IPS-18a (cell line): Measurements from ENCODE around the gene CBL.

ENCODE experiments used
- H3K27ac ChIP-seq: one replicate; pipeline ENCODE4 v1.5.1; 2013; ENCODE audit warnings: low read length
- H3K27me3 ChIP-seq: one replicate; pipeline ENCODE4 v1.6.1; 2013; ENCODE audit warnings: mild to moderate bottlenecking, low read length; ENCODE audit not compliant: control insufficient read depth, insufficient read depth
- H3K36me3 ChIP-seq: one replicate; pipeline ENCODE4 v1.6.1; 2013; ENCODE audit warnings: low read depth, low read length; ENCODE audit not compliant: control insufficient read depth
- H3K4me1 ChIP-seq: one replicate; pipeline ENCODE4 v1.6.1; 2013; ENCODE audit warnings: low read depth, low read length; ENCODE audit not compliant: control insufficient read depth
- H3K4me3 ChIP-seq: one replicate; pipeline ENCODE4 v1.5.1; 2013; ENCODE audit warnings: low read length
- H3K9ac ChIP-seq: one replicate; pipeline ENCODE4 v1.6.1; 2013; ENCODE audit warnings: mild to moderate bottlenecking, low read length, moderate library complexity
- H3K9me3 ChIP-seq: one replicate; pipeline ENCODE4 v1.6.1; 2013; ENCODE audit warnings: low read depth, low read length; ENCODE audit not compliant: control insufficient read depth

CBL gene

DNA sequence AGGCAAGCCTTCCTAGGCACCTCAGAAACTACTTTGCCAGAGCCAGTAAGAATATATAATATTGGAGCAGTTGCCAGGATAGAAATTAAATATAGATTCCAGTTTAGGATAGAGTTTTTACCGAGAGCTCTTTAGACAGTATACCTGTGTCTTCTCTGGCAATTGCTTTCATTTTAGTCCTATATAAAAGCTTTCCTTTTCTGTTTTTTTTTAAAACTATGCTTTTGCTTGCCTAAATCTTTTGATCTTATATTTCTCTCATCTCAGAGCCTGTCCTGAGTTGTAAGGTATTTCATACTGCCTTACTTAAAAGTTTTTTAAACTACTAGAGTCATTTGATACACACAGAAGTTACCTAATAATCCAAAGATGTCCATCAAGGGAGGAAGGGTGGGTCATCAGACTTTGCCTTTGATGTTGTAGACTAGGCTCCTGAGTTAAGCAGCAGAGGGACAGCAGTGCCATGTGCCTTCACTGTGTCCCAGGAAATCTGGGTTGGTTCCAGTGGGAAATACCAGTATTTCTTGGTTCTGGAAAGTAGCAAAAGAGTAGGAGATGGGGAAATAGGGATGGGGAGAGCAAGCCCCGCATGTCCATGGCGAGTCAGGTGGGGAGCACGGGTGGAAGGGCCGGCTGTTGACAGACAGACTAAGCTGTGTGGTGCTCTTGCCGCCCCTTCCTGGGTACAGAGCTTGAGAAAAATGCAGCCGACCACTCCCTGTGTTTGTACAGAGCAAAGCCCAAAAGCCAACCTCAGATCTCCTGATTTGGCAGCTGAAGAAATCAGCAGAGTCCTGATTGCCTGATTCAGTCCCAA lies 99.6 kb downstream of the CBL start:
- Histone ChIP-seq H3K27me3 (no peaks in the 10 kb centered on the region), H3K4me1 (peaks cover 3% of the 10 kb centered on the region), H3K9ac (no peak overlapping the region), H3K36me3 (peaks cover 50% of the 10 kb centered on the region), H3K9me3 (no peaks in the 10 kb centered on the region), H3K4me3 (no peak overlapping the region), H3K27ac (no peak overlapping the region)

DNA sequence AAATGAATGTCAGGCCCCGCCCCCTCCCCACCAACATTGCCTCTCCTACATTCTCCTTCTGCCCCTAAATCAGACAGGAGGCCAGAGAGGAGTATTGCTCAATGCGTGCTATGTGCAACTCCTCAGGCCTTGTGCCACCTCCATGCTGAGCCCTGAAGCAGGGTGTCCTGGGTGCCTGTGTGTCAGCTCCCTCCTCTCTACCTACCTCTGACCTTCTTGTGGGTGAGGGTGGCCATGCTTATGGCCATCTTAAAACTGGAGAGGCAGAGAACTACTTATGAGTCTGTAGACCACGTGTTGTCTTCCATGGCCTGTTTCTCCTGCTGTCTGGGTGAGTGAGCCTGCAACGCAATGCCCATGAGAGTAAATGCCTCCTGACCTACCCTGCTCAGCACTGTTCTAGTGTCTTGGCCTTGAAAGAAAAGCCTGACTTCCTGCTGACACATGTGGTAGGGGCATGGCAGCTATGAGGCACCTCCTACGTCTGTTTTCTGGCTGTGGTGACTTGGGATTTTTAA lies 100.3 kb downstream of the CBL start:
- H3K4me3 ChIP-seq, result no peak overlapping the region
- no peaks in the 10 kb centered on the region for H3K9me3 ChIP-seq
- H3K36me3 ChIP-seq, result peaks cover 44% of the 10 kb centered on the region
- no peaks in the 10 kb centered on the region for H3K27me3 ChIP-seq
- peaks cover 3% of the 10 kb centered on the region for H3K4me1 ChIP-seq
- no peak overlapping the region for H3K9ac ChIP-seq
- H3K27ac ChIP-seq, result no peak overlapping the region

DNA sequence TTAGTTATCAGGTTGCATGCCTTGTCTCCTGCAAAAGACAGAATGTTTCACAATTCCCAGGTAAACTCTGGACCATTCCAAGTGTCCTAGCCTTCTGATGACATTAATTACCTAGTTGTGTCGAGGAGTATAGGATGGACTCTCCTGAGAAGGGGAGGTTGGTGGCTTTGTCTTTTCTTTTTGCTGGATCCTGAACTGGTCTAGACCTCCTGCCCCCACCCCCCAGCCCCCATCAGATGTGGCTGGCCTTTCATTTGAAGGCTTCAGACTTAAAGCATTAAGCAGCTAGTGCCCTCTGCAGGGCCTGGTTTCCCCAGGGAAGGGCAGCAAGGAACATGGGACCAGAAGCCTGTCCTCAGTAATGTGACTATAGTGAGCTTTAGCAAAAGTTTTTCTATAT lies 101.1 kb downstream of the CBL start:
- no peaks in the 10 kb centered on the region for H3K27me3 ChIP-seq
- no peaks in the 10 kb centered on the region for H3K9me3 ChIP-seq
- no peak overlapping the region for H3K27ac ChIP-seq
- no peak overlapping the region for H3K4me3 ChIP-seq
- peaks cover 36% of the 10 kb centered on the region for H3K36me3 ChIP-seq
- H3K9ac ChIP-seq, result no peak overlapping the region
- H3K4me1 ChIP-seq, result peaks cover 3% of the 10 kb centered on the region

DNA sequence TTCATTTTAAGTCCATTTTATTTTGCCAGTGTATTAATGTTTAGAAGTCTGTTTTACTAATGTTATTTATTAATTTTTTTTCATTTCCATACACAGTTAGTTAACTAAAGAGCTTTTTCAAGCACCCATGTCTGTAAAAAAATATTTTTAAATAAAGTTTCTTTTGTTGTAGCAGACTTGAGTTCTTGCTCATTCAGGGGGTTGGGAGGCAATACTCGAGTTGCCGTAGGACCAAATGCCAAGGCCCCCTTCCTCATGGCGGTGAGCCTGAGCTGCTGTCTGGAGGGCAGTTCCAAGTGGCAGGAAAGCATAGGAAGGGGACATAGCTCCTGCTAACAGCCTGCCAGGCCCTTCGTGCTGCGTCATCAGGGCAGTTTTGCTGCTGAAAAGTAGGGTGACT lies 101.8 kb downstream of the CBL start:
- Histone ChIP-seq H3K27me3 (no peaks in the 10 kb centered on the region), H3K9me3 (no peaks in the 10 kb centered on the region), H3K36me3 (peaks cover 36% of the 10 kb centered on the region)

DNA sequence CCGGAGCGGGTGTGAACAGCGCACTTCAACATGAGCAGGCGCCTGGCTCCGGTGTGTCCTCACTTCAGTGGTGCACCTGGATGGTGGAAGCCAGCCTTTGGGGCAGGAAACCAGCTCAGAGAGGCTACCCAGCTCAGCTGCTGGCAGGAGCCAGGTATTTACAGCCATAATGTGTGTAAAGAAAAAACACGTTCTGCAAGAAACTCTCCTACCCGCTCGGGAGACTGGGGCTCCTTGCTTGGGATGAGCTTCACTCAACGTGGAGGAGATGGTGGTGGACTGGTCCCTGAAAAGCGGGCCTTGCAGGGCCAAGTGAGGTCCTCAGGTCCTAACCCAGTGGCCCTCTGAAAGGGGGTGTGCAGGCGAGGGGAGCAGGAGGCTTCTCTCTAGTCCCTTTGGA lies 103.3 kb downstream of the CBL start:
- Histone ChIP-seq H3K4me1 (peaks cover 3% of the 10 kb centered on the region), H3K9me3 (no peaks in the 10 kb centered on the region), H3K9ac (no peak overlapping the region), H3K36me3 (peaks cover 23% of the 10 kb centered on the region), H3K27me3 (peaks cover 5% of the 10 kb centered on the region), H3K27ac (no peak overlapping the region), H3K4me3 (no peak overlapping the region)

More for the DNA sequence above, 101.8 kb downstream of the CBL start:
- Histone ChIP-seq H3K9ac (no peak overlapping the region), H3K4me3 (no peak overlapping the region), H3K4me1 (peaks cover 3% of the 10 kb centered on the region), H3K27ac (no peak overlapping the region)

DNA sequence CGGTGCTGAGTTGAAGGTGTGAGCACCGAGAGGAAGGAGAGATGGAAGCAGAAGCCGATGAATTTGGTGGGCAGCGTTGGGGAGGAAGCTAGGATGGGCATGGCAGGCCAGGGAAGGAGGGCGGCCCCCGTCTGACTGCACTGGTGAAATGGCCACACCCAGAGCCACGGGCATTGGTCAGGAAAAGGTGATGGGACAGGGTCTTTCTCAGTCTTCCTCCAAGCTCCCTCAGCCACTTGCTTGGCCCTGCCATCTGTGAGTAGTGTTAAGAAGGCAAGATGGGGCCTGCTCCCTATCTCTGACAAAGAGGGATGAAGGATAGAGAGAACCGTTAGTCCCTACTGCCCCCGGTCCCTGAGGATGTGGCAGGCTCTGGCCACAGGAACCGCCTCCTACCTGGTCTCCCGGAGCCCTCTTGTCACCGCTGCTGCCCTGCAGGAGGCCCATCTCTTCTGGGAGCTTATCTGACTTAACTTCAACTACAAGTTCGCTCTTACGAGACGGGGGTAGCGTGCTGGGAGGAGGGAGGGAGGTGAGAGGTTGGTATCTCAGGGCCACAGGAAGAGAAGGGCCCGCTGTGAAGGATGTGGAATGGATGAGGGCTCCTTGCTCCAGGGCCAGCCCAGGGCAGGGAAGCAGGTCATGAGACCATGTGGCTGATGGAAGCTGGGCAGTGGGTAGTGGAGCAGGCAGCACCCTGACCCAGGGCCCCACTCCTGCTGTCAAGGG lies 104.0 kb downstream of the CBL start:
- H3K27ac ChIP-seq, result no peak overlapping the region
- H3K36me3 ChIP-seq, result peaks cover 20% of the 10 kb centered on the region
- H3K9ac ChIP-seq, result no peak overlapping the region
- peaks cover 12% of the 10 kb centered on the region for H3K27me3 ChIP-seq
- peaks cover 3% of the 10 kb centered on the region for H3K4me1 ChIP-seq
- H3K9me3 ChIP-seq, result no peaks in the 10 kb centered on the region
- H3K4me3 ChIP-seq, result no peak overlapping the region

DNA sequence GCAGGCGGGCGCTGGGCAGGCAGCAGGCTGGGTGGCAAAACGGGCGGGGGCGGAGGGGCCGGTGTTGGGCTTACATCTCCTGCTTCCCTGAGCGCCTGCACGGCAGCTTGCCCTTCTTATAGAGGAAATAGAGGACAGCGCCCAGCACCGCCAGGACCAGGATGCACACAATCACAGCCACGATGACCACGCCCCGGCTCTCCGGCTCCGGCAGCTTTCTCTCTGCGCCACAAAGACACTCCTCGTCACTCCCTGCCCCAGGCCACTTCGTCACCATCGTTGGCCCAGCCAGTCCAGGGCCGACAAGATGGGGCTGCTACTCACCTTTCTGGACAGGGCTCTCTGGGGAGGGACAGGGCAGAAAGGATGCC lies 104.5 kb downstream of the CBL start:
- no peak overlapping the region for H3K27ac ChIP-seq
- H3K4me3 ChIP-seq, result no peak overlapping the region
- peaks cover 18% of the 10 kb centered on the region for H3K27me3 ChIP-seq
- H3K9me3 ChIP-seq, result no peaks in the 10 kb centered on the region
- H3K4me1 ChIP-seq, result peaks cover 7% of the 10 kb centered on the region
- H3K36me3 ChIP-seq, result peaks cover 15% of the 10 kb centered on the region
- H3K9ac ChIP-seq, result no peak overlapping the region

DNA sequence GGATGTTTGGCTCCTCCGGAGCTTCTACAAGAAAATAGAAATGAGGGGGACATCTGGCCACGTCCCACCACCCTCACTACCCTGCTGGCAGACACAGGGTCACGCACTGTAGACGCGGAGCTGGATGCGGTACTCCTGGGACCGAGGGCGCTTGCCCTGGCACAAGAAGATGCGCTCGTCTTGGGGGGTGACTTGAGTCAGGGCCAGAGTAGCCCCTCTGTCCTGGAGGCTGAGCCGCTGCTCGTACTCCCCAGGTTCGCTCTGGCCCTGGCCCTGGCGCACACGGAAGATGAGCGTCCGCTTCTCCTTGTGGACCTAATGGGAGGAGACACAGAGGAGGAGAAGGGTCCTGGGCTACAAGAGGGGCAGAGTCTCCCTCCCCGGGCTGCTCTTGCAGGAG lies 108.6 kb downstream of the CBL start:
- Histone ChIP-seq H3K9ac (no peak overlapping the region), H3K27me3 (peaks cover 55% of the 10 kb centered on the region), H3K27ac (no peak overlapping the region), H3K4me3 (peak overlapping the region; percentile 65), H3K4me1 (peaks cover 33% of the 10 kb centered on the region), H3K36me3 (no peaks in the 10 kb centered on the region), H3K9me3 (no peaks in the 10 kb centered on the region)

DNA sequence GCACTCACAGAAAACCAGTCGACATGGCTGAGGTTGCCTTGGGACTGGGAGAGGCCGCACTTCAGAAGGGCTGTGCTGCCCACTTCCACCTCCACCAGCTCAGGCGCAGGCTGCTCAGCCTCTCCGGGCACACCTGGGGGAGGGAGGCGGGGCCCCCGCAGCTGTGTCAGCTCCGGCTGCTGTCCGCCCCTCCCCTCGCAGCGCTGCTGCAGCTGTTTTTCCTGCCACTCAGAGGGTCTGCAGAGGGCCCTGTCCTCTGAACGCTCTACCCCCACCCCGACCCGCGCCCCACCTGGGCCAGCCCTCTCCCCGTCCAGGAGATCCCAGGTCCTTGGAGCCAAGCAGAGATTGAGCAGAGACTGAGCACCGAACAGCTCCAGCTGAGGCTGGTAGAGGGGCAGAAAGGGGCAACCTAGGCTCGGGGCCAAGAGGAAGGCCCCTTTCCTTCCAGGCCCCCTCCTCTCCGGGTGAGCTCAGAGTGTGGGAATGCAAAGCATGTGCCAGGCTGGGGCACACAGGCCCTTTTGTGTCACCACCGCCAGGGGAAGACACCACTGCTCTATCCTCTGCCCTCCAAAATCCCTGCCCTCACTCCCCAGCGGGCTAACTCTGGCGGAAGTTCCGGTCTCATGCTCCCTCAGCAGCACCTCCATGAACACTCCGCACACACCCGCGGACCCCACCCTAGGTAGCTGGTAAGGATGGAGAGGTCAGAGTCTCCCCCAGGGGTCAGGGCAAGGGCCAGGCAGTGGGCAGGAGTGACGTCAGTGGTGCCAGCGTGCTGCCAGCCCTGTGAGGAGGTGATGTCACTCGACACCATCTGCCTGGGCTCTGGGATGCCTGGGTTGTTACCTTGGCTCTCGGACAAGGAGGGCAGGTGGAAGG lies 109.2 kb downstream of the CBL start:
- Histone ChIP-seq H3K27ac (no peak overlapping the region), H3K27me3 (peaks cover 58% of the 10 kb centered on the region), H3K4me1 (peaks cover 40% of the 10 kb centered on the region), H3K9me3 (no peaks in the 10 kb centered on the region), H3K9ac (no peak overlapping the region), H3K36me3 (no peaks in the 10 kb centered on the region), H3K4me3 (peak overlapping the region; percentile 65)

DNA sequence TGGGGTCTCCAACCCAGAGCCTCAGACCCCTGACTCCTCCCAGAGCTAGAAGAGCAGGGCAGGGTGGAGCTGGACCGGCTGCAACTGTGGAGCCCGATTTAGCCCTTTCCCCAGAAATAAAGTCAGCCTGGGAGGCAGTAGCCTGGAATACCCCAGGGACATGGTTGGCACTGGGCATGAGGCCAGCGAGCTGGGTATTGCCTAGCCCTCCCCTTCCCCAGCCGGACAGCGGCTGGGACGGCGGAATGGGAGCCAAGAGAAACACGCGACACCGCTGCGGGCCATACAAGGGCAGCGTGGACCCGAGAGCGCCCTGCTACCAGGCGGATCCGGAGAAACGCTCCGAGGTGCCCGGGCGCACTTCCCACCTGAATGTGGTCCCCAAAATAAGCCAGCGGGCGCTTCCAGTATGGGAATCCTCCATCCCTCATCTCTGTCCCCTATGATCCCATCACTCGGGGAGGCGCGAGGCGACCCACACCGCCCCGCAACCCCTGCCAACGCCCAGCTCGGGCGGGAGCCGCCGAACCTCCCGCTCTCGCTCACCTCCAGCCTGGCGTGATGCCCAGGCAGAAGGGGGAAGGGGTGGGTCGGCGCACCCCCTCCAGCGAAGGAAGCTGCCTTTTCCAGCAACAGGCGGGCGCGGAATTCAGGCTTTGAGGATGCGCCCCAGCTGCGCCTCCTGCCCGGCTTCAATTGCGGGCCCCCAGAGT lies 110.0 kb downstream of the CBL start:
- Histone ChIP-seq H3K36me3 (no peaks in the 10 kb centered on the region), H3K9me3 (no peaks in the 10 kb centered on the region), H3K27ac (no peak overlapping the region), H3K4me1 (peaks cover 43% of the 10 kb centered on the region), H3K4me3 (peak overlapping the region; percentile 65), H3K9ac (peak overlapping the region; percentile 13), H3K27me3 (peaks cover 58% of the 10 kb centered on the region)
